A549 (cell line): ENCODE data around the gene CRLF3. TPM values are rescaled to one million over a fixed set of nuclear protein-coding genes. Genes with fewer than 3 reads are reported as not detected.
"Not testable (repeated sequence)": the region's sequence is repeated elsewhere in the genome, so short reads cannot be mapped to it uniquely, and the experiment has no call there.

Source experiments
- ATAC-seq, 2 experiments: fragments of 200-7000 bp in 1 of 2; fragments of >200 bp in 1 of 2; cut with Nextera tagmentation in 1 of 2; cut with Tn5 transposase in 1 of 2; 3 replicates each; pipeline versions ENCODE4 v1.8.0 to v1.9.1; 2018 to 2020; ENCODE audit warnings: mild to moderate bottlenecking in 1 of 2, moderate library complexity in 1 of 2
- CTCF ChIA-PET: fragments of 300-600 bp; sonication (Branson Sonifier 250); formaldehyde crosslinking; extraction: SDS; loops from one replicate; lab custom pipeline; 2021; ENCODE audit warnings: antibody characterized with exemption, inconsistent platforms; lab: Yijun Ruan, JAX
- POLR2A ChIA-PET: fragments of 350-600 bp; formaldehyde crosslinking; extraction: SDS; loops from one replicate; lab custom pipeline; 2021; ENCODE audit warnings: antibody characterized with exemption, inconsistent platforms; lab: Yijun Ruan, JAX
- DNase-seq, 2 experiments: peaks; one replicate each; pipeline versions ENCODE4 v3.0.0 to v3.0.0-alpha.2; 2011 to 2016; ENCODE audit warnings: low read depth in 1 of 2, low spot score in 1 of 2
- FAIRE-seq: peaks from 2 replicates; lab custom pipeline; 2011; peaks lifted over from hg19 to GRCh38; lab: Jason Lieb, UNC
- H3K27ac ChIP-seq, 2 experiments: fragments of >200 bp; sonication (Bioruptor Twin); formaldehyde crosslinking; 3 replicates each; pipeline ENCODE4 v1.5.1; 2016 to 2017
- H3K4me1 ChIP-seq: fragments of >200 bp; sonication (Bioruptor Twin); formaldehyde crosslinking; 3 replicates; pipeline ENCODE4 v1.6.1; 2016
- H3K4me2 ChIP-seq: fragments of >200 bp; sonication (Bioruptor Twin); formaldehyde crosslinking; 3 replicates; pipeline ENCODE4 v1.6.1; 2016
- H3K4me3 ChIP-seq: fragments of >200 bp; sonication (Bioruptor Twin); formaldehyde crosslinking; 3 replicates; pipeline ENCODE4 v1.5.1; 2016
- H3K9me3 ChIP-seq: fragments of >200 bp; sonication (Bioruptor Twin); formaldehyde crosslinking; 3 replicates; pipeline ENCODE4 v1.6.1; 2016
- CEBPB ChIP-seq, 2 experiments: fragments of >200 bp in 1 of 2; sonication (Bioruptor Twin) in 1 of 2; formaldehyde crosslinking in 1 of 2; IDR thresholded peaks; 2 replicates each; pipeline ENCODE4 v1.6.1; 2012 to 2016
- CHD4 ChIP-seq: fragments of 200-600 bp; sonication (generic); IDR thresholded peaks from 2 replicates; pipeline ENCODE4 v1.6.1; 2016; ENCODE audit warnings: antibody characterized with exemption, mild to moderate bottlenecking, borderline replicate concordance
- EHF ChIP-seq: fragments of 250-450 bp; sonication (Bioruptor Pico); IDR thresholded peaks from 2 replicates; pipeline ENCODE4 v1.5.0; 2020; ENCODE audit warnings: mild to moderate bottlenecking
- ELK1 ChIP-seq: fragments of 150-350 bp; IDR thresholded peaks from 2 replicates; pipeline ENCODE4 v1.6.1; 2014; ENCODE audit warnings: low read depth, mild to moderate bottlenecking, low read length
- EP300 ChIP-seq, 2 experiments: fragments of >200 bp; sonication (Bioruptor Twin); formaldehyde crosslinking; IDR thresholded peaks; 2 replicates in 1 of 2; 3 replicates in 1 of 2; pipeline ENCODE4 v1.6.1; 2016 to 2017
- FOSL2 ChIP-seq, 2 experiments: fragments of 450-650 bp in 1 of 2; fragments of >200 bp in 1 of 2; sonication (Bioruptor Twin) in 1 of 2; formaldehyde crosslinking; IDR thresholded peaks; 2 replicates each; pipeline versions ENCODE4 v1.5.0 to v1.6.1; 2016 to 2020; ENCODE audit warnings: mild to moderate bottlenecking in 1 of 2, moderate library complexity in 1 of 2
- FOXS1 ChIP-seq: fragments of 250-450 bp; sonication (Bioruptor Pico); IDR thresholded peaks from 2 replicates; pipeline ENCODE4 v1.5.0; 2020; ENCODE audit warnings: mild to moderate bottlenecking, moderate library complexity
- GATA3 ChIP-seq: IDR thresholded peaks from 2 replicates; pipeline ENCODE4 v1.6.1; 2012; ENCODE audit warnings: borderline replicate concordance
- HES2 ChIP-seq: fragments of >200 bp; sonication (Bioruptor Twin); formaldehyde crosslinking; IDR thresholded peaks from 2 replicates; pipeline ENCODE4 v1.6.1; 2016
- HOXB13 ChIP-seq: fragments of 250-450 bp; sonication (Bioruptor Pico); IDR thresholded peaks from 2 replicates; pipeline ENCODE4 v1.5.0; 2020; ENCODE audit warnings: low read depth, mild to moderate bottlenecking, moderate library complexity
- HOXB5 ChIP-seq: fragments of 250-450 bp; sonication (Bioruptor Pico); IDR thresholded peaks from 2 replicates; pipeline ENCODE4 v1.5.0; 2020; ENCODE audit warnings: mild to moderate bottlenecking, moderate library complexity
- JUN ChIP-seq, 2 experiments: fragments of >200 bp; sonication (Bioruptor Twin); formaldehyde crosslinking; IDR thresholded peaks; 2 replicates in 1 of 2; 3 replicates in 1 of 2; pipeline ENCODE4 v1.6.1; 2016 to 2017
- KDM1A ChIP-seq: fragments of 200-600 bp; sonication (generic); IDR thresholded peaks from 2 replicates; pipeline ENCODE4 v1.6.1; 2016; ENCODE audit warnings: low read depth, mild to moderate bottlenecking
- KDM5A ChIP-seq: fragments of 200-600 bp; sonication (generic); IDR thresholded peaks from 2 replicates; pipeline ENCODE4 v1.6.1; 2016; ENCODE audit warnings: antibody characterized with exemption, mild to moderate bottlenecking
- MAFK ChIP-seq: fragments of 450-650 bp; IDR thresholded peaks from 2 replicates; pipeline ENCODE4 v1.6.1; 2014; ENCODE audit not compliant: partially characterized antibody
- MAZ ChIP-seq: fragments of 150-350 bp; IDR thresholded peaks from 2 replicates; pipeline ENCODE4 v1.6.1; 2014; ENCODE audit warnings: antibody characterized with exemption, low read depth, low read length, borderline replicate concordance
- MYC ChIP-seq: IDR thresholded peaks from 2 replicates; pipeline ENCODE4 v1.6.1; 2012; ENCODE audit warnings: mild to moderate bottlenecking, inconsistent platforms, low read length, improper control_type of control experiment, borderline replicate concordance
- POLR2A ChIP-seq: IDR thresholded peaks from 2 replicates; pipeline ENCODE4 v1.6.1; 2012; ENCODE audit warnings: mild to moderate bottlenecking, low read length
- RARB ChIP-seq: fragments of 250-450 bp; sonication (Bioruptor Pico); IDR thresholded peaks from 2 replicates; pipeline ENCODE4 v1.8.0; 2021; ENCODE audit warnings: mild to moderate bottlenecking, moderate library complexity
- RCOR1 ChIP-seq: fragments of 150-350 bp; IDR thresholded peaks from 2 replicates; pipeline ENCODE4 v1.6.1; 2014; ENCODE audit warnings: antibody characterized with exemption, low read length, low read depth
- SMC3 ChIP-seq: fragments of >200 bp; sonication (Bioruptor Twin); formaldehyde crosslinking; IDR thresholded peaks from 3 replicates; pipeline ENCODE4 v1.6.1; 2018; ENCODE audit warnings: inconsistent platforms
- TFCP2L1 ChIP-seq: fragments of 250-450 bp; sonication (Bioruptor Pico); IDR thresholded peaks from 2 replicates; pipeline ENCODE4 v1.5.0; 2021; ENCODE audit warnings: mild to moderate bottlenecking
- USF2 ChIP-seq: fragments of 450-650 bp; IDR thresholded peaks from 2 replicates; pipeline ENCODE4 v1.6.1; 2014; ENCODE audit warnings: antibody characterized with exemption
- ZNF302 ChIP-seq: fragments of 250-450 bp; sonication (Bioruptor Pico); IDR thresholded peaks from 2 replicates; pipeline ENCODE4 v1.9.0; 2021; ENCODE audit warnings: inconsistent platforms, mild to moderate bottlenecking, moderate library complexity
- WGBS: methylation state at CpG from one replicate; pipeline ENCODE4 v1.1.6; 2017; ENCODE audit errors: missing lambda C conversion rate; 5-methylcytosine and 5-hydroxymethylcytosine counted together
- polyA plus RNA-seq, 4 experiments: library from polyadenylated mRNA; depleted of rRNA in 3 of 4; stranded (reverse); fragments of >200 nt; fragmentation: RNase III in 1 of 4; extraction: RNeasy Plus Mini Kit Qiagen cat#74134 plus additional on column Dnase treatment in 1 of 4; gene quantifications; 2 replicates in 3 of 4; 3 replicates in 1 of 4; pipeline ENCODE4 v1.2.3, GENCODE V29; 2011 to 2017

Gene CRLF3
- polyA plus RNA-seq, 2 of the 4 experiments (the other 2 are of a cell fraction), result 17.4 to 31.0 TPM

GRCh38 chr17:30816165-30816564 lies 8.3 kb downstream of the CRLF3 start:
- no peak overlapping the region for H3K4me3 ChIP-seq
- CTCF ChIA-PET, result interaction anchor here (0.7 kb wide), 1 partner anchor 10 kb away, joined by 3 read pairs; no protein-coding TSS in a partner anchor
- no peaks in the 10 kb centered on the region for H3K4me1 ChIP-seq
- no peak for ATAC-seq
- TF ChIP-seq MAFK, result no peak
- no peak for TF ChIP-seq EHF
- TF ChIP-seq RCOR1, result no peak
- no peak for TF ChIP-seq SMC3
- no peak for TF ChIP-seq KDM1A
- no peak for TF ChIP-seq ELK1
- no peak for TF ChIP-seq FOXS1 (CRISPR knock-in tag)
- TF ChIP-seq RARB, result no peak
- no peak for TF ChIP-seq MYC
- no peak for TF ChIP-seq CHD4
- no peak for TF ChIP-seq GATA3
- TF ChIP-seq EP300 (IDR thresholded peaks at IDR 0.05), result no peak
- TF ChIP-seq POLR2A, result no peak
- TF ChIP-seq ZNF302 (CRISPR knock-in tag), result no peak
- TF ChIP-seq TFCP2L1 (CRISPR knock-in tag), result no peak
- POLR2A ChIA-PET, result no interaction called here
- H3K9me3 ChIP-seq, result no peaks in the 10 kb centered on the region
- no peak overlapping the region for H3K4me2 ChIP-seq
- FAIRE-seq, result no peak
- no peak overlapping the region for H3K27ac ChIP-seq
- WGBS, result 93% methylated on average over 7 of the region's 7 CpGs
- no peak for DNase-seq

- H3K4me1 ChIP-seq, DNase-seq, H3K27ac ChIP-seq, H3K4me3 ChIP-seq, FAIRE-seq, POLR2A ChIA-PET, H3K9me3 ChIP-seq, ATAC-seq, H3K4me2 ChIP-seq: not testable (repeated sequence)
- TF ChIP-seq CEBPB (IDR thresholded peaks at IDR 0.05), result peak; percentile 62 to 69
- CTCF ChIA-PET, result interaction anchor here (0.6 to 1.7 kb wide), 4 partner anchors 9 to 304 kb away, joined by 3 to 6 read pairs (median 4); partner anchors contain the start of gene CRLF3
- 90% methylated on average over 9 of the region's 9 CpGs for WGBS
These were observed 9.6 kb downstream of the CRLF3 start for GRCh38 chr17:30814860-30815259.

GRCh38 chr17:30814236-30814635 lies 10.3 kb downstream of the CRLF3 start:
- H3K4me2 ChIP-seq, ATAC-seq, H3K4me1 ChIP-seq, DNase-seq, H3K27ac ChIP-seq, H3K4me3 ChIP-seq, H3K9me3 ChIP-seq, FAIRE-seq: not testable (repeated sequence)
- ChIA-PET POLR2A (interaction anchor here (0.6 kb wide), 1 partner anchor 8 kb away, joined by 3 read pairs; no protein-coding TSS in a partner anchor), CTCF (interaction anchor here (0.6 to 1.7 kb wide), 3 partner anchors 8 to 88 kb away, joined by 3 to 6 read pairs (median 3); partner anchors contain the start of gene CRLF3)
- 93% methylated on average over 12 of the region's 12 CpGs for WGBS

- CTCF ChIA-PET, result interaction anchor here (1.2 to 5.0 kb wide), 3 partner anchors 12 to 23 kb away, joined by 3 to 28 read pairs (median 3); partner anchors contain the start of genes ATAD5 and CRLF3
- DNase-seq (no peak), ATAC-seq (peak in 1 of 2 experiments; percentile 40; a peak in 2 of 6 replicates), FAIRE-seq (no peak)
- Histone ChIP-seq H3K4me2 (no peak overlapping the region), H3K4me3 (no peak overlapping the region), H3K9me3 (no peaks in the 10 kb centered on the region), H3K27ac (no peak overlapping the region), H3K4me1 (no peaks in the 10 kb centered on the region)
- no peak for TF ChIP-seq HOXB5 (CRISPR knock-in tag)
- TF ChIP-seq EHF, result no peak
- no peak for TF ChIP-seq HOXB13 (CRISPR knock-in tag)
- no peak for TF ChIP-seq USF2
- TF ChIP-seq ZNF302 (CRISPR knock-in tag), result no peak
- TF ChIP-seq KDM5A, result no peak
- no peak for TF ChIP-seq JUN (IDR thresholded peaks at IDR 0.05)
- no peak for TF ChIP-seq FOSL2 (IDR thresholded peaks at IDR 0.05)
- TF ChIP-seq FOSL2 (CRISPR knock-in tag; IDR thresholded peaks at IDR 0.05), result no peak
- TF ChIP-seq MAZ, result no peak
- no peak for TF ChIP-seq ELK1
- no peak for TF ChIP-seq HES2
- POLR2A ChIA-PET, result no interaction called here
- 82% methylated on average over 5 of the region's 5 CpGs for WGBS
These were observed 12.0 kb downstream of the CRLF3 start for GRCh38 chr17:30812218-30813177.
